SJCRH30 (cell line): Measurements from ENCODE around the gene OR52I1. TPM values are rescaled to one million over a fixed set of nuclear protein-coding genes. Genes with fewer than 3 reads are reported as not detected.

Source experiments
- DNase-seq, 2 experiments: peaks; one replicate each; pipeline ENCODE4 v3.0.0-alpha.2; 2015 to 2020
- H3K27ac ChIP-seq: fragments of 250-450 bp; sonication (Bioruptor Pico); 2 replicates; pipeline ENCODE4 v1.5.1; 2020; ENCODE audit warnings: mild to moderate bottlenecking, moderate library complexity
- H3K27me3 ChIP-seq: fragments of 250-450 bp; sonication (Bioruptor Pico); 2 replicates; pipeline ENCODE4 v1.5.1; 2020; ENCODE audit warnings: mild to moderate bottlenecking, moderate library complexity
- H3K36me3 ChIP-seq: fragments of 250-450 bp; sonication (Bioruptor Pico); 2 replicates; pipeline ENCODE4 v1.5.1; 2020; ENCODE audit warnings: mild to moderate bottlenecking, moderate library complexity
- H3K4me1 ChIP-seq: fragments of 250-450 bp; sonication (Bioruptor Pico); 2 replicates; pipeline ENCODE4 v1.5.1; 2020; ENCODE audit warnings: mild to moderate bottlenecking, moderate library complexity
- H3K4me3 ChIP-seq: fragments of 250-450 bp; sonication (Bioruptor Pico); 2 replicates; pipeline ENCODE4 v1.5.1; 2020; ENCODE audit warnings: mild to moderate bottlenecking, moderate library complexity
- H3K9me3 ChIP-seq: fragments of 250-450 bp; sonication (Bioruptor Pico); replicated peaks from 2 replicates; pipeline ENCODE4 v1.5.1; 2020; ENCODE audit warnings: mild to moderate bottlenecking, moderate library complexity
- total RNA-seq: library from RNA; depleted of rRNA; stranded (reverse); fragments of >200 nt; shearing (Covaris generic); gene quantifications from 2 replicates; pipeline ENCODE4 v1.2.3, GENCODE V29; 2014

The OR52I1 gene
- total RNA-seq, 1 experiment from 2014 or later = not detected

- no peak for DNase-seq
- H3K4me3 ChIP-seq = no peak overlapping the region
- no peak overlapping the region for H3K27ac ChIP-seq
- H3K9me3 ChIP-seq = no peaks in the 10 kb centered on the region
- no peaks in the 10 kb centered on the region for H3K27me3 ChIP-seq
- no peaks in the 10 kb centered on the region for H3K36me3 ChIP-seq
- no peaks in the 10 kb centered on the region for H3K4me1 ChIP-seq
These were observed 4.8 kb upstream of the OR52I1 start for GRCh38 chr11:4589017-4589416.

DNA sequence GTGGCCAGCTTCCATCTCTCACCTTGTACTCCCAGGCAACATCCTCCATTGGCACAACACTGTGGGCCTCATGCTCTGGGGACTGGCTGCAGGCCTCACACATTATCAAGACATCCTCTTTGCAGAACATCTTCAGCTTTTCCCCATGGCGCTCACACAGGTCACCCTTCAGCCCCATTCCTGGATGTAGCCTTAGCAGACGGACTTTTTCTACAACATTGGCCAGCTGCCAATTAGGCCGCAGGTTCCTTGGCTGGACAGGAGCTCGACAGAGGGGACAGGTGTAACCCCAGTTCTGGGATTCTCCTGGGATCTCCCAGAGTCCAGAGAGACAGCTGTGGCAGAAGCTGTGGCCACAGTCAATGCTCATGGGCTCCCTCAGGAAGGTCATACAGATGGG, 11.2 kb downstream of the OR52I1 start:
- DNase-seq = peak in 1 of 2 experiments; percentile 9
- Histone ChIP-seq H3K27ac (no peak overlapping the region), H3K4me1 (no peaks in the 10 kb centered on the region), H3K4me3 (no peak overlapping the region), H3K36me3 (no peaks in the 10 kb centered on the region), H3K9me3 (no peaks in the 10 kb centered on the region), H3K27me3 (no peaks in the 10 kb centered on the region)

GRCh38 chr11:4606231-4607015, 12.6 kb downstream of the OR52I1 start:
- H3K4me1 ChIP-seq = no peaks in the 10 kb centered on the region
- no peak for DNase-seq
- H3K27ac ChIP-seq = no peak overlapping the region
- peak overlapping the region; percentile 62 for H3K4me3 ChIP-seq
- H3K36me3 ChIP-seq = no peaks in the 10 kb centered on the region
- no peaks in the 10 kb centered on the region for H3K9me3 ChIP-seq
- H3K27me3 ChIP-seq = no peaks in the 10 kb centered on the region

DNA sequence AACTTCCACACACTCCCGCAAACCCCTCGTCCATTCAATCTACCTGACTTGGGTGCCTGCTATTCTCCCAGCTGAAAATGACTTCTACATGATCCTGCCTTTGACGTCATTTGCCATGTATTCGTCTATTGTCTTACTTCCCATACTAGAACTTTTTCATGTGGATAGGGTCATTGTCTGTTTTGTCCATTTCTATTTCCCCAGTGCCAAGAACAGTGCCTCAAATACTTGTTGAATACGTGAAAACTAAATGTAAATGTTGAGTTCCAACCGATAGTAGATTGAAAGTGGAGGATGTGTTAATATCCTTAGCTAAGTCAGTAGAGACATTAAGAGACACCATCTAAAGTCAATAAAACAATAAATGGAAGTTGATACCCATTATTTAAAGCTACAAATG, 13.3 kb downstream of the OR52I1 start:
- no peaks in the 10 kb centered on the region for H3K4me1 ChIP-seq
- no peaks in the 10 kb centered on the region for H3K27me3 ChIP-seq
- no peaks in the 10 kb centered on the region for H3K36me3 ChIP-seq
- H3K27ac ChIP-seq = no peak overlapping the region
- H3K9me3 ChIP-seq = no peaks in the 10 kb centered on the region
- peak in 1 of 2 experiments; percentile 25 for DNase-seq
- peak overlapping the region; percentile 62 for H3K4me3 ChIP-seq

GRCh38 chr11:4607781-4608666, 14.2 kb downstream of the OR52I1 start, which contains the start of gene TRIM68:
Gene TRIM68, minus strand, starts transcription at chr11:4608231. Its CDS starts 2,727 bp downstream, at chr11:4605504.
- Histone ChIP-seq H3K4me3 (peak within 1 kb of the TSS; percentile 62), H3K27me3 (no peaks in the 10 kb centered on the region), H3K27ac (peak within 1 kb of the TSS; percentile 68), H3K9me3 (no peaks in the 10 kb centered on the region), H3K36me3 (no peaks in the 10 kb centered on the region), H3K4me1 (no peaks in the 10 kb centered on the region)
- peak; percentile 96 to 98 for DNase-seq

DNA sequence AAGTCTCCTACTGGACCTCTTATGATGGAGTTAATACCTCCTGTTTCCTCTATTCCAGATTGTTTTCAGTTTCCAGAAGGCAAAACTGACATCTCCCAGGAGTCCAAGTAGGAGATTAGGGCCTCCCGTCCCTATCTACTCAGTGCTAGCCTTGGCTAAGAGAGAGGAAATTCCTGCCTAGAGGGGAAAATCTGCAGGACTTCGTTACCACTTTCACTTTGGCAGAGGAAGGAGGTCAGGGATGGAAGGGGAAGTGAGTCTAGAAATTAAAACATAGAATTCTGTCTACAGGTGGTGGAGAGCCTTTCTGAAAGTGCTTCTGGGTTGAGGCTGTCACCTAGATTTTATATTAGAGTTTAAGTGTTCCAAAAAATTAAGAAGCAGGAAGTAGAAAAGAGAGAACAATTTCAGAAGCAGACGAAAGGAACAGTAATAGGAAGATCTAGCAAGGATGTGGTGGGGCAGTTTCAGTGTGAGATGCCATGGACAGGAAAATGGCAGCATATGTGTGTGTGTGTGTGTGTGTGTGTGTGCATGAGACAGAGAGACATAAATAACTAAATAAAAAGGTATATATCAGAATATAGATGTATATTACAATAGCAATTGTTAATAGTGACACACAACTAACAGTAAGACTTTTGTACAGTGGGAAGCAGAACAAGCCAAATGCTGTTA, 16.6 kb downstream of the OR52I1 start:
- peak in 1 of 2 experiments; percentile 7 for DNase-seq
- no peak overlapping the region for H3K4me3 ChIP-seq
- no peaks in the 10 kb centered on the region; the same call in 1 of the 2 replicates for H3K27me3 ChIP-seq
- no peaks in the 10 kb centered on the region for H3K9me3 ChIP-seq
- no peaks in the 10 kb centered on the region for H3K4me1 ChIP-seq
- H3K27ac ChIP-seq = no peak overlapping the region
- H3K36me3 ChIP-seq = no peaks in the 10 kb centered on the region

- no peaks in the 10 kb centered on the region for H3K9me3 ChIP-seq
- H3K27me3 ChIP-seq = no peaks in the 10 kb centered on the region; the same call in 1 of the 2 replicates
- no peak for DNase-seq
- no peak overlapping the region for H3K4me3 ChIP-seq
- H3K4me1 ChIP-seq = no peaks in the 10 kb centered on the region
- no peak overlapping the region for H3K27ac ChIP-seq
- H3K36me3 ChIP-seq = no peaks in the 10 kb centered on the region
These were observed 18.1 kb downstream of the OR52I1 start for GRCh38 chr11:4611986-4612385.

GRCh38 chr11:4615856-4616444, 22.1 kb downstream of the OR52I1 start:
- no peaks in the 10 kb centered on the region for H3K36me3 ChIP-seq
- H3K4me1 ChIP-seq = no peaks in the 10 kb centered on the region
- no peak for DNase-seq
- H3K27me3 ChIP-seq = no peaks in the 10 kb centered on the region; the same call in 1 of the 2 replicates
- no peak overlapping the region for H3K27ac ChIP-seq
- no peak overlapping the region for H3K4me3 ChIP-seq
- H3K9me3 ChIP-seq = no peaks in the 10 kb centered on the region

DNA sequence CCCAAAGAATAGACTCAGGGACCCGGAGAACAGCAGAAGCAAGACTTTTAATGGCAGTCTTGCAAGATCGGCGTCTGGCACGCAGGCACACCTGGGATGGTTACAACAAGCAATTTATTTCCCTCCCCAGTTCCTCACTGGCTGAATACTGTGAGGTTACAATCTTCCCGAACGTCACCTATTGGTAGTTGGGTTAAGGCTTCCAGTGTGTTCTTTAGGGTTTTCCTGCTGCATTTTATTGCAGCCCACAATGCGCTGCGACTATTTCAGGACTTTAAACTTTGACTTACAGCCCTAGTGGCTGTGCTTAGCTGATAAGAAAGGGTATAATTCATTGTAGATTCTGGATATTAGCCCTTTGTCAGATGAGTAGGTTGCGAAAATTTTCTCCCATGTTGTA, 25.7 kb downstream of the OR52I1 start:
- H3K27me3 ChIP-seq = no peaks in the 10 kb centered on the region
- no peak overlapping the region for H3K4me3 ChIP-seq
- no peaks in the 10 kb centered on the region for H3K9me3 ChIP-seq
- H3K4me1 ChIP-seq = no peaks in the 10 kb centered on the region
- no peaks in the 10 kb centered on the region for H3K36me3 ChIP-seq
- H3K27ac ChIP-seq = no peak overlapping the region
- DNase-seq = no peak

DNA sequence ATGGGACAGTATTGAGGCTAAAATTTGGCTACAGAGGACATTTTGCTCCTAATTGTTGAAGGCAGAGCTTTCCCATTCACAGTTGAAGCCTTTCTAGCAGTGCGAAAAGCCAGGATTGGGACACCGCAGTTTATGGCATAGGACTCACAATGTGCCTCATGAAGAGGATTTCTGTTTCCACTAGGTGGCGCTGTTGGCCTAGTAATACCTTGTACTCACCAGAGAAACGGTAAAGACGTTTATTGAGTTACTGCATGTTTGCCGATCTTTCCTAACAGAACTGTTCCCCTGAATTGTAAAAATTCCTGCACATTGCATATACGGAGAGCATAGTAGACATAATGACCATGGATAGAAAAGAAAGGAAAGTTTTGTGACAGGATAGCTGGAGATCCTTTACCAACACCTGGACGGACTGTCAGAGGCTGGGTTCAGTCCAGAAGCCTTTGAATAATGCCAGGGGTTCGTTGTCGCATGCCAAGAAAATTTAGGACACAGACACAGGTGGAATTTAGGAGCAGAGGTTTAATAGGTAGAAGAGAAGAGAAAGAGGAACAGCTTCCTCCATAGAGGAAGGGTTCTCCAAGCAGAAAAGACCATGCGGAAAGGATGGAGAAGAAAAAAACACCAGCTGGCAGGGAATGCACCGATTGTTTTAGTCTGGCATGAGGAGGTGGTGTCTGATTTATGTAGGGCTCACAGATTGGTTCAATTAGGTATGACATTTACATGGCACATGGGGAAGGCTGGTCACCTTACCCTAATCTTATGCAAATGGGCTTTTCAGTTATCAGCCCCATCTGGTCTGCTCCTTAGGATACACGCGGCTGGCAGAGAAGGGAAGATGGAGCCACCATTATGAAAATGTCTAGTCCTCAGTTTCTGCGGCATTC, 32.6 kb downstream of the OR52I1 start:
- Histone ChIP-seq H3K4me1 (no peaks in the 10 kb centered on the region), H3K4me3 (no peak overlapping the region), H3K36me3 (no peaks in the 10 kb centered on the region), H3K27me3 (no peaks in the 10 kb centered on the region), H3K9me3 (no peaks in the 10 kb centered on the region), H3K27ac (no peak overlapping the region)
- DNase-seq = peak; percentile 70 to 88

DNA sequence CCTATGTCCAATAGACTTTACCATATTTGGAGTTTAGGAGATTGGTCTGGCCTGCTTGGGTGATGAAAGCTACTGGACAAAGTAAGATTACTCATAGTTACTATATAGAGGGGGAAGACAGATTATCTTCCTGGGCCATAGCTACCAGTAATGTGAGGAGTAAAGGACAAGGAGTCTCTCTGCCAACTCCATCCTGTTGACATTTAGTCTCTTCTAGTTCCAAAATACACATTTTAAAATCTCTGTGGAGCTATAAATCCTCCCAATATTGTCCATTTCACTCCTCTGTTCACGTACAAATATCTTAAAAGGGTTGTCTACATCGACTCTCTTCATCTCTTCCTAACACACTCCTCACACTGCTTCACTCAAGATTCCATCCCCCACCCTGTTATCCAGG, 42.3 kb downstream of the OR52I1 start:
- Histone ChIP-seq H3K36me3 (no peaks in the 10 kb centered on the region), H3K9me3 (no peaks in the 10 kb centered on the region), H3K4me3 (no peak overlapping the region), H3K4me1 (no peaks in the 10 kb centered on the region; the same call in 1 of the 2 replicates), H3K27me3 (no peaks in the 10 kb centered on the region), H3K27ac (no peak overlapping the region)
- no peak for DNase-seq

GRCh38 chr11:4636962-4637661, 43.3 kb downstream of the OR52I1 start, which contains the start of gene OR51D1:
Gene OR51D1, plus strand, starts transcription at chr11:4637477. Its CDS starts 2,314 bp downstream, at chr11:4639791.
- Histone ChIP-seq H3K4me1 (peaks cover 9% of the 10 kb centered on the region), H3K27ac (no peak within 1 kb of the TSS), H3K4me3 (no peak within 1 kb of the TSS), H3K36me3 (no peaks in the 10 kb centered on the region), H3K27me3 (no peaks in the 10 kb centered on the region), H3K9me3 (no peaks in the 10 kb centered on the region)
- peak; percentile 57 to 84 for DNase-seq

- H3K4me3 ChIP-seq = no peak overlapping the region
- no peaks in the 10 kb centered on the region for H3K27me3 ChIP-seq
- H3K36me3 ChIP-seq = no peaks in the 10 kb centered on the region
- DNase-seq = no peak
- no peak overlapping the region for H3K27ac ChIP-seq
- H3K9me3 ChIP-seq = no peaks in the 10 kb centered on the region
- H3K4me1 ChIP-seq = peaks cover 11% of the 10 kb centered on the region
These were observed 43.8 kb downstream of the OR52I1 start for GRCh38 chr11:4637662-4638047.
